Fibroblast of mammary gland (primary cell): ENCODE results near the gene HS1BP3.

Source experiments
- DNase-seq: peaks from one replicate; pipeline ENCODE4 v3.0.0-alpha.2; 2010; ENCODE audit warnings: low read depth
- H3K4me3 ChIP-seq: 2 replicates; pipeline ENCODE4 v1.5.1; 2011; ENCODE audit warnings: low read depth, mild to moderate bottlenecking, low read length, moderate library complexity; ENCODE audit not compliant: control insufficient read depth
- TF ChIP-seq, protein P1 (sequence below): conservative IDR thresholded peaks from 2 replicates; pipeline ENCODE4 v1.5.1; 2011; ENCODE audit warnings: low read depth, low read length, inconsistent platforms; ENCODE audit not compliant: control insufficient read depth, insufficient read depth

HS1BP3 gene

DNA sequence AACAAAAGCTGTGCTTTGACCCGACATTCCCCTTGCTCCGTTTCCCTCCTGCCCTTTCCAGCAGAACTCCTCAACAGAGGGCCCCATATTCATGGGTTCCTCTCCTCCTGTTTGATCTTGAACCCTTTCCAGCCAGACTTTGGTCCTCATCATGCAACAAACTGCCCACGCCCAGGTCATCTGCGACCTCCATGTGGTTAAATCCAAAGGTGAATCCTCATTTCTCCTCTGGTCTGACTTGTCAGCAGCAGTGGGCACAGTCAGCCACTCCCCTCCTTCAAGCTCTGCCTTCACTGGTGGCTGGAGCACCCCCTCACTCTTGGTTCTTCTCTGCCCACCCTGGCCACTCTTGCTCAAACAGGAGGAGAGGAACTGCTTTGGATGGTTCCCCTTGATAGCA is 2.7 kb downstream of the HS1BP3 start:
- TF ChIP-seq, protein P1, sequence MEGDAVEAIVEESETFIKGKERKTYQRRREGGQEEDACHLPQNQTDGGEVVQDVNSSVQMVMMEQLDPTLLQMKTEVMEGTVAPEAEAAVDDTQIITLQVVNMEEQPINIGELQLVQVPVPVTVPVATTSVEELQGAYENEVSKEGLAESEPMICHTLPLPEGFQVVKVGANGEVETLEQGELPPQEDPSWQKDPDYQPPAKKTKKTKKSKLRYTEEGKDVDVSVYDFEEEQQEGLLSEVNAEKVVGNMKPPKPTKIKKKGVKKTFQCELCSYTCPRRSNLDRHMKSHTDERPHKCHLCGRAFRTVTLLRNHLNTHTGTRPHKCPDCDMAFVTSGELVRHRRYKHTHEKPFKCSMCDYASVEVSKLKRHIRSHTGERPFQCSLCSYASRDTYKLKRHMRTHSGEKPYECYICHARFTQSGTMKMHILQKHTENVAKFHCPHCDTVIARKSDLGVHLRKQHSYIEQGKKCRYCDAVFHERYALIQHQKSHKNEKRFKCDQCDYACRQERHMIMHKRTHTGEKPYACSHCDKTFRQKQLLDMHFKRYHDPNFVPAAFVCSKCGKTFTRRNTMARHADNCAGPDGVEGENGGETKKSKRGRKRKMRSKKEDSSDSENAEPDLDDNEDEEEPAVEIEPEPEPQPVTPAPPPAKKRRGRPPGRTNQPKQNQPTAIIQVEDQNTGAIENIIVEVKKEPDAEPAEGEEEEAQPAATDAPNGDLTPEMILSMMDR = no peak
- H3K4me3 ChIP-seq = no peak overlapping the region
- no peak for DNase-seq

GRCh38 chr2:20647738-20648137 is 3.2 kb downstream of the HS1BP3 start:
- no peak for DNase-seq
- H3K4me3 ChIP-seq = no peak overlapping the region
- TF ChIP-seq, protein P1 = no peak

DNA sequence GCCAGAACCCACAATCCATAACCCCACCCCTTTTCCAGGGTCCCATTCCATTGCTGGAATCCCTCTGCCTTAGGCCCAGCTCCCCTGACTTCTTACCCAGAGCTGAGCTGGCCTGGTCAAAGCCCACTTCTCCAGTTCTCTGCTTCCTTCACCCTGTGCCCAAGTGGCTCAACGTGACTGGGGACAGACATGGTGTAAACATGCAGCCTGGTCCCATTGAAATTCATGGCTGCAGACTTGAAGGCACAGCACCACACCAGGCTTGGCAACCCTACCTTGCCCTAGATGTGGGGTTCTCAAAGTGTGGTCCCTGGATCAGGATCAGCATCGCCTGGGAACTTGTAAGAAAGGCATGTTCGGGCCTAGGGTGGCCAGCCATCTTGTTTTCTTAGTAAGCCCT is 3.7 kb downstream of the HS1BP3 start:
- TF ChIP-seq, protein P1 = no peak
- no peak overlapping the region for H3K4me3 ChIP-seq
- DNase-seq = no peak

GRCh38 chr2:20646446-20646845 is 4.5 kb downstream of the HS1BP3 start:
- no peak overlapping the region for H3K4me3 ChIP-seq
- TF ChIP-seq, protein P1 = no peak
- no peak for DNase-seq

- no peak for DNase-seq
- no peak overlapping the region for H3K4me3 ChIP-seq
- TF ChIP-seq, protein P1 = no peak
Measured at GRCh38 chr2:20645761-20646160, 5.1 kb downstream of the HS1BP3 start.

GRCh38 chr2:20645301-20645701 is 5.6 kb downstream of the HS1BP3 start:
- DNase-seq = no peak
- TF ChIP-seq, protein P1 = no peak
- no peak overlapping the region for H3K4me3 ChIP-seq

GRCh38 chr2:20643826-20644225 is 7.1 kb downstream of the HS1BP3 start:
- no peak for DNase-seq
- no peak overlapping the region for H3K4me3 ChIP-seq
- TF ChIP-seq, protein P1 = no peak
